Endothelial cell of umbilical vein (primary cell): ENCODE measurements around the gene CCR5. TPM values are rescaled to one million over a fixed set of nuclear protein-coding genes. Genes with fewer than 3 reads are reported as not detected.

Experiments
- BruUV-seq: library from RNA; stranded (reverse); fragments of 400-500 nt; replicated peaks from 2 replicates; lab custom pipeline; 2021; lab: Mats Ljungman, UMichigan
- CTCF ChIA-PET: fragments of 300-600, 350-600 bp; sonication (Branson Sonifier 250); formaldehyde crosslinking; loops from one replicate; lab custom pipeline; 2021; ENCODE audit warnings: antibody characterized with exemption, inconsistent platforms; lab: Charles Lee
- POLR2A ChIA-PET: fragments of 300-600, 350-600 bp; sonication (Branson Sonifier 250); formaldehyde crosslinking; loops from one replicate; lab custom pipeline; 2021; ENCODE audit warnings: antibody characterized with exemption, inconsistent platforms; lab: Charles Lee
- DNase-seq: peaks from one replicate; pipeline ENCODE4 v3.0.0-alpha.2; 2011; ENCODE audit warnings: low read depth, low spot score
- FAIRE-seq: peaks from 2 replicates; lab custom pipeline; 2011; peaks lifted over from hg19 to GRCh38; lab: Jason Lieb, UNC
- H2AFZ ChIP-seq: 2 replicates; pipeline ENCODE4 v1.6.0; 2012; ENCODE audit warnings: low read depth, low read length, control low read depth, inconsistent platforms
- H3K27ac ChIP-seq: 2 replicates; pipeline ENCODE4 v1.5.1; 2011; ENCODE audit warnings: low read depth, mild to moderate bottlenecking, control low read depth, low read length, moderate library complexity; ENCODE audit not compliant: insufficient read depth
- H3K27me3 ChIP-seq, 2 experiments: 2 replicates each; pipeline versions ENCODE4 v1.6.0 to v1.6.1; 2011; ENCODE audit warnings: low read length in 2 of 2, mixed read lengths in 1 of 2; ENCODE audit not compliant: control insufficient read depth in 2 of 2, insufficient read depth in 2 of 2
- H3K36me3 ChIP-seq, 2 experiments: 2 replicates in 1 of 2; 3 replicates in 1 of 2; pipeline ENCODE4 v1.5.1; 2011; ENCODE audit warnings: low read length in 2 of 2, mild to moderate bottlenecking in 1 of 2, moderate library complexity in 1 of 2; ENCODE audit not compliant: control insufficient read depth in 2 of 2, insufficient read depth in 2 of 2; ENCODE audit errors: extremely low read depth in 1 of 2
- H3K4me1 ChIP-seq: 3 replicates; pipeline ENCODE4 v1.5.1; 2011; ENCODE audit warnings: mild to moderate bottlenecking, low read length; ENCODE audit not compliant: control insufficient read depth, insufficient read depth; ENCODE audit errors: extremely low read depth
- H3K4me2 ChIP-seq: 2 replicates; pipeline ENCODE4 v1.6.1; 2011; ENCODE audit warnings: low read length, control low read depth, mixed read lengths; ENCODE audit not compliant: insufficient read depth
- H3K4me3 ChIP-seq, 3 experiments: fragments of 200-600 bp in 1 of 3; sonication (generic), shearing (Covaris generic) in 1 of 3; replicated peaks in 1 of 3; 2 replicates each; pipeline ENCODE4 v1.5.1; 2011 to 2016; ENCODE audit warnings: control low read depth in 3 of 3, low read length in 3 of 3, mild to moderate bottlenecking in 2 of 3, inconsistent platforms in 1 of 3, low read depth in 1 of 3, moderate library complexity in 1 of 3; ENCODE audit not compliant: insufficient read depth in 1 of 3
- H3K79me2 ChIP-seq: 2 replicates; pipeline ENCODE4 v1.6.0; 2012; ENCODE audit warnings: low read length, inconsistent platforms; ENCODE audit not compliant: control insufficient read depth, insufficient read depth
- H3K9ac ChIP-seq: replicated peaks from 2 replicates; pipeline ENCODE3; 2011; ENCODE audit warnings: low read length, control low read depth; ENCODE audit not compliant: insufficient read depth; ENCODE audit errors: extremely low read depth
- H3K9me1 ChIP-seq: replicated peaks from 3 replicates; pipeline ENCODE4 v1.6.0; 2011; ENCODE audit warnings: mild to moderate bottlenecking, low read length; ENCODE audit not compliant: control insufficient read depth, insufficient read depth; ENCODE audit errors: extremely low read depth
- H3K9me3 ChIP-seq: replicated peaks from 2 replicates; pipeline ENCODE4 v1.5.1; 2012; ENCODE audit warnings: low read length, inconsistent platforms; ENCODE audit not compliant: control insufficient read depth, insufficient read depth
- H4K20me1 ChIP-seq: replicated peaks from 2 replicates; pipeline ENCODE3; 2011; ENCODE audit warnings: mild to moderate bottlenecking, low read length; ENCODE audit not compliant: control insufficient read depth, insufficient read depth; ENCODE audit errors: extremely low read depth
- CTCF ChIP-seq, 2 donors: IDR thresholded peaks; 1 replicate in 1 of 2; 2 replicates in 1 of 2; pipeline ENCODE4 v1.5.1; 2011; ENCODE audit warnings: low read length in 2 of 2, mild to moderate bottlenecking in 2 of 2, moderate library complexity in 2 of 2, control low read depth in 1 of 2, inconsistent platforms in 1 of 2, low read depth in 1 of 2; ENCODE audit not compliant: insufficient read depth in 1 of 2; ENCODE audit errors: extremely low read depth in 1 of 2
- EZH2 ChIP-seq: IDR thresholded peaks from 2 replicates; pipeline ENCODE4 v1.6.1; 2012; ENCODE audit warnings: borderline replicate concordance, low read depth, mild to moderate bottlenecking, moderate library complexity, low read length, inconsistent platforms; ENCODE audit not compliant: severe bottlenecking
- FOS ChIP-seq: IDR thresholded peaks from 2 replicates; pipeline ENCODE4 v1.6.1; 2011; ENCODE audit warnings: mild to moderate bottlenecking, low read length, moderate library complexity, borderline replicate concordance; ENCODE audit not compliant: insufficient read depth
- GATA2 ChIP-seq: IDR thresholded peaks from 2 replicates; pipeline ENCODE4 v1.7.0; 2011; ENCODE audit warnings: low read depth, mild to moderate bottlenecking, moderate library complexity, mixed read lengths, low read length; ENCODE audit not compliant: insufficient read length, insufficient read depth
- JUN ChIP-seq: IDR thresholded peaks from 2 replicates; pipeline ENCODE4 v1.6.1; 2011; ENCODE audit warnings: borderline replicate concordance, low read depth; ENCODE audit not compliant: insufficient read length, insufficient read depth
- MAX ChIP-seq: IDR thresholded peaks from 2 replicates; pipeline ENCODE4 v1.6.1; 2011; ENCODE audit not compliant: insufficient read depth, insufficient read length
- MYC ChIP-seq: IDR thresholded peaks from one replicate; pipeline ENCODE4 v1.6.1; 2011; ENCODE audit warnings: mild to moderate bottlenecking, low read depth, low read length
- POLR2A ChIP-seq: IDR thresholded peaks from 2 replicates; pipeline ENCODE4 v1.6.1; 2012; ENCODE audit warnings: low read depth, mild to moderate bottlenecking, control low read depth, low read length
- POLR2AphosphoS5 ChIP-seq: IDR thresholded peaks from 2 replicates; pipeline ENCODE4 v1.6.1; 2012; ENCODE audit warnings: low read depth, mild to moderate bottlenecking, control low read depth, low read length, moderate library complexity; ENCODE audit not compliant: insufficient read depth
- dilution Hi-C: fragments of 300-500 bp; cut with MboI; formaldehyde crosslinking; loops from one replicate; pipeline ENCODE4 v1.15.0; 2019; ENCODE audit warnings: low sequenced_read_pairs; ENCODE audit not compliant: extremely low pct_ligation_motif_present
- intact Hi-C: fragments of 100-400 bp; cut with micrococcal nuclease; formaldehyde crosslinking; loops from one replicate; pipeline ENCODE4 v1.10.0; 2022
- polyA plus RNA-seq, 4 experiments: library from polyadenylated mRNA; depleted of rRNA in 3 of 4; stranded (reverse) in 3 of 4; unstranded in 1 of 4; fragments of >200 nt; gene quantifications; 2 replicates each; pipeline versions ENCODE4 v1.2.1 to v1.2.3, GENCODE V29; 2011 to 2012; ENCODE audit warnings: missing spikeins in 1 of 4
- total RNA-seq: library from RNA; stranded (reverse); gene quantifications from 2 replicates; pipeline ENCODE4 v1.2.3, GENCODE V29; 2021

CCR5 gene
- total and polyA plus RNA-seq, 2 donors (not counting 3 experiments of a cell fraction or from before 2014, with no cell fraction given) = not detected

- intact Hi-C loops = no loop called here
- Histone ChIP-seq H2AFZ (no peak overlapping the region), H3K4me1 (peaks cover 12% of the 10 kb centered on the region), H3K9ac (no peak overlapping the region), H3K27me3 (no peaks in the 10 kb centered on the region), H3K27ac (no peak overlapping the region), H3K4me3 (no peak overlapping the region), H3K36me3 (no peaks in the 10 kb centered on the region), H3K9me3 (no peaks in the 10 kb centered on the region), H3K79me2 (no peaks in the 10 kb centered on the region), H4K20me1 (no peaks in the 10 kb centered on the region), H3K4me2 (no peak overlapping the region), H3K9me1 (no peaks in the 10 kb centered on the region)
- no peak for TF ChIP-seq GATA2
- TF ChIP-seq MYC = no peak
- no peak for TF ChIP-seq MAX
- no peak for TF ChIP-seq EZH2
- no peak for TF ChIP-seq POLR2A
- TF ChIP-seq POLR2AphosphoS5 = no peak
- no peak for TF ChIP-seq CTCF (IDR thresholded peaks at IDR 0.05; ENCODE audit: extremely low read depth in 1 of 2, insufficient read depth in 1 of 2, low read depth in 1 of 2, low read length in 2 of 2)
- TF ChIP-seq FOS = no peak
- no peak for TF ChIP-seq JUN
- DNase-seq (no peak), FAIRE-seq (no peak)
- ChIA-PET CTCF (interaction anchor here (1.2 kb wide), 1 partner anchor 31 kb away, joined by 3 read pairs; no protein-coding TSS in a partner anchor), POLR2A (no interaction called here)
- BruUV-seq = no TSS peak
- dilution Hi-C loops = no loop called here
Observed at GRCh38 chr3:46395766-46396530, 25.2 kb downstream of the CCR5 start.
